ENCODE results near the gene EYS. TPM values are rescaled to one million over a fixed set of nuclear protein-coding genes. Genes with fewer than 3 reads are reported as not detected.

The EYS gene
- polyA plus RNA-seq, 1 of the 3 experiments (the other 2 are of a cell fraction) = 0.05 TPM

- no peak overlapping the region for H3K9ac ChIP-seq
- no peak overlapping the region for H3K27ac ChIP-seq (ENCODE audit: low read depth in 2 of 2, low read length in 1 of 2)
- no peaks in the 10 kb centered on the region for H3K9me3 ChIP-seq
- 26% methylated on average over 2 of the region's 2 CpGs for WGBS (ENCODE audit: low lambda C conversion rate)
- H3K4me2 ChIP-seq = no peak overlapping the region
- no peak for TF ChIP-seq FOXM1 (IDR thresholded peaks at IDR 0.05; ENCODE audit: low read depth)
- TF ChIP-seq RAD21 (IDR thresholded peaks at IDR 0.05; ENCODE audit: low read length) = no peak
- TF ChIP-seq YY1 (IDR thresholded peaks at IDR 0.05; ENCODE audit: low read depth) = no peak
- no peak for TF ChIP-seq ELF1 (IDR thresholded peaks at IDR 0.05)
- TF ChIP-seq GABPA (IDR thresholded peaks at IDR 0.05; ENCODE audit: low read depth) = no peak
- TF ChIP-seq JUND (IDR thresholded peaks at IDR 0.05) = no peak
- no peak for TF ChIP-seq NRF1 (IDR thresholded peaks at IDR 0.05; ENCODE audit: low read depth, low read length)
- no peak for TF ChIP-seq MEF2A (IDR thresholded peaks at IDR 0.05; ENCODE audit: borderline replicate concordance, low read depth)
- no peak for TF ChIP-seq USF2 (IDR thresholded peaks at IDR 0.05; ENCODE audit: borderline replicate concordance, low read depth, low read length)
- TF ChIP-seq FOSL2 (IDR thresholded peaks at IDR 0.05; ENCODE audit: borderline replicate concordance, low read depth) = no peak
- TF ChIP-seq POLR2AphosphoS5 (IDR thresholded peaks at IDR 0.05; ENCODE audit: low read depth, low read length) = no peak
- TF ChIP-seq SIN3A (IDR thresholded peaks at IDR 0.05; ENCODE audit: borderline replicate concordance, low read depth, low read length) = no peak
- no peak for TF ChIP-seq REST (IDR thresholded peaks at IDR 0.05; ENCODE audit: low read depth, low read length)
- TF ChIP-seq NFIC (IDR thresholded peaks at IDR 0.05; ENCODE audit: borderline replicate concordance) = no peak
- H3K9me2 ChIP-seq = no peaks in the 10 kb centered on the region
- H4K20me1 ChIP-seq (ENCODE audit: insufficient read depth) = no peaks in the 10 kb centered on the region
- no peaks in the 10 kb centered on the region for H3K4me1 ChIP-seq (ENCODE audit: control insufficient read depth in 1 of 2, insufficient read depth in 2 of 2, low read depth in 1 of 2, low read length in 1 of 2)
- H3K79me2 ChIP-seq (ENCODE audit: insufficient read depth) = no peaks in the 10 kb centered on the region; the same call in 1 of the 2 replicates
- DNase-seq = no peak
- H3K27me3 ChIP-seq (ENCODE audit: insufficient read depth) = no peaks in the 10 kb centered on the region
- no peaks in the 10 kb centered on the region for H3K36me3 ChIP-seq (replicated peaks in 1 of 2; ENCODE audit: control insufficient read depth in 1 of 2, insufficient read depth in 2 of 2, low read length in 1 of 2)
- no peak overlapping the region for H3K4me3 ChIP-seq (ENCODE audit: low read depth in 2 of 2, low read length in 1 of 2)
- no peaks in the 10 kb centered on the region for H3F3A ChIP-seq (replicated peaks; ENCODE audit: insufficient read depth)
- no peak overlapping the region for H2AFZ ChIP-seq (ENCODE audit: low read depth)
- POLR2A ChIA-PET = no interaction called here
- CTCF ChIA-PET = no interaction called here
Observed at GRCh38 chr6:64439274-64439673, 1267.8 kb downstream of the EYS start.

GRCh38 chr6:64437996-64438395 is 1269.0 kb downstream of the EYS start:
- no peak for TF ChIP-seq SMC3 (IDR thresholded peaks at IDR 0.05; ENCODE audit: low read depth, low read length)
- TF ChIP-seq USF1 (IDR thresholded peaks at IDR 0.05; ENCODE audit: borderline replicate concordance, low read depth) = no peak
- TF ChIP-seq TCF12 (IDR thresholded peaks at IDR 0.05) = no peak
- Histone ChIP-seq H3K4me2 (no peak overlapping the region), H3K36me3 (replicated peaks in 1 of 2; ENCODE audit: control insufficient read depth in 1 of 2, insufficient read depth in 2 of 2, low read length in 1 of 2) (no peaks in the 10 kb centered on the region), H3F3A (replicated peaks; ENCODE audit: insufficient read depth) (no peaks in the 10 kb centered on the region), H3K9ac (no peak overlapping the region), H3K27ac (ENCODE audit: low read depth in 2 of 2, low read length in 1 of 2) (no peak overlapping the region), H4K20me1 (ENCODE audit: insufficient read depth) (no peaks in the 10 kb centered on the region), H3K27me3 (ENCODE audit: insufficient read depth) (no peaks in the 10 kb centered on the region), H2AFZ (ENCODE audit: low read depth) (no peak overlapping the region), H3K79me2 (ENCODE audit: insufficient read depth) (no peaks in the 10 kb centered on the region; the same call in 1 of the 2 replicates), H3K4me1 (ENCODE audit: control insufficient read depth in 1 of 2, insufficient read depth in 2 of 2, low read depth in 1 of 2, low read length in 1 of 2) (no peaks in the 10 kb centered on the region), H3K9me3 (no peaks in the 10 kb centered on the region), H3K4me3 (ENCODE audit: low read depth in 2 of 2, low read length in 1 of 2) (no peak overlapping the region), H3K9me2 (no peaks in the 10 kb centered on the region)
- 57% methylated on average over 2 of the region's 2 CpGs for whole genome bisulfite sequencing (ENCODE audit: low lambda C conversion rate)
- ChIA-PET POLR2A (no interaction called here), CTCF (interaction anchor here (0.6 to 0.9 kb wide), 2 partner anchors 43 to 128 kb away, joined by 3 read pairs; no protein-coding TSS in a partner anchor)
- DNase-seq = no peak

Data from SK-N-SH (cell line).